Activated CD4-positive, alpha-beta T cell treated with anti-CD3 and anti-CD28 coated beads, Interleukin-2, Interleukin-4, amounts not matched to agents 100 ng/mL and 50 ng/mL, durations not matched to agents 16 hours and 8 hours (primary cell): ENCODE results near the gene CCNH.

Experiments
- DNase-seq: peaks from one replicate; pipeline ENCODE4 v3.0.0-alpha.2; 2020; ENCODE audit warnings: low spot score

Gene CCNH

DNA sequence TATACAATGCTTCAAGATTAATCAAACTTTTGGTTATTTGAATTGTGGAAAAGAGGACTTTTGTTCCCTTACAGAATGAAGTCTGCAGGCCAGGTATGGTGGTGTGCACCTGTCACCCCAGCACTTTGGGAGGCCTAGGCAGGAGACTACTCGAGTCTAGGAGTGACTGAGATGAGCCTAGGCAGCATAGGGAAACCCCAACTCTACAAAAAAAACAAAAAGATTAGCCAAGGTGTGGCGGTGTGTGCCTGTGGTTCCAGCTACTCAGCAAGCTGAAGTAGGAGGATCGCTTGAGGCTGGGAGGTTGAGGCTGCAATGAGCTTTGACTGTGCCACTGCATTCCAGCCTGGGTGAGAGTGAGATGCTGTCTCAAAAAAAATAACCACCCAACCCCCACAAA lies 9.3 kb downstream of the CCNH start:
- DNase-seq = no peak

DNA sequence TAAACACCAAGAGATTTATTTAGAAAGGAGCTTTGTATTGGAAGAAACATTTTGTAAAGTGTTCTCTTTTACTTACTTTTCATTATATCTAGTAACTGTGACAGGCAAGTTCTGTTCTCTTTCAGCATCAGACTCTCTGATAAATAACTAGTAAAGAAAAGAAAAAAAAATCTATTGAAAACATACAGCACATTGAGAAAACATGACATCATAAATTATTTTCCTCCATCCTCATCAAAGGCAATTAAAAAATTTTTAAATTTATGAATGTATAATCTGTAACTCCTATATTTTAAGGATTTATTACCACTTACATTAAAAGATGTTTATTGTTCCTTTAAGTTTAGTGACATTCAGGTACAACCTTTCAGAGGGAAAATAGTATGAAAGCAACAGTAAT lies 11.1 kb downstream of the CCNH start:
- DNase-seq = no peak

DNA sequence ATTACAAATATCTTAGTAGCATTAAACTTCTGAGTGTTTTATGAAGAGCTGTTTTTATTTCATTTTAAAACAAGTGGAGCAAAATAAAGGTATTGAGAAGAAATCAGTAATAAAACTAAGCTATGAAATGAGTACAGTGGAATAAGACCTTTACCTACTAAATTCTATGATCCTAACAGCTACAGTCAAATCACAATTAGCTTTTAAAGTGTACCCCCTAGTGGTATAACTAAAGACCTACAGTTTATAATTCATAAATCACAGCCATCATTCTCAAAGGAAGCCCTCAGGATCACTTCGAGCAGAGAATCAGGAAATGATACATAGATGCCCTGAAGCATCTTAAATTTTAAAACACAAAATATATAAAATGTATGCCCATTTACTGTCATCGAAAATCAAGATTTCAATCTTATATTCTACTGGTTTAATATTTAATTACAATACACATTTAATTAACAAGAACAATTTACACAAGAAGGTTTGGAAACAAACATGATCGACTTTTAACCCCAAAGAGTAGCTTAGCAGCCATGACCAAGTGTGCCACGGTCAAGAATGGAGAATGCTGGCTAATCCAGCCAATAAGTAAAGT lies 12.3 kb downstream of the CCNH start:
- peak; percentile 47 for DNase-seq

DNA sequence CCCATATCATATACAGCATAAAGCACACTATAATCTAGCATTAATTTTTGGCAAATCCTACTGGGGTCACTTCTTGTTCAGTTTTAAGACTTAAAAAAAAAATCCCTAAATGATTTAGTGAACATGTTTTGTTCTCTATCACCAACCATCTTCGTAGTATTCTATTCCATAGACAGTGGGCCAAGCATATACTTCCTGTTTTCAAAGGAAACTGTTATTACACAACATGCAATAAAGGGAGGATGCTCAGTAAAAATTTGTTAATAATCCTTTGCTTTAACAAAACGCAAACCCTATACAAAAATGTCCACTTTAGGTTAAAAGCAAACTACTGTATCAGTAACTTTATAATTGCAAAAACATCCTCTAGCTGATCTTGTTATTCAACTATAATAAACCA lies 13.0 kb downstream of the CCNH start:
- no peak for DNase-seq

DNA sequence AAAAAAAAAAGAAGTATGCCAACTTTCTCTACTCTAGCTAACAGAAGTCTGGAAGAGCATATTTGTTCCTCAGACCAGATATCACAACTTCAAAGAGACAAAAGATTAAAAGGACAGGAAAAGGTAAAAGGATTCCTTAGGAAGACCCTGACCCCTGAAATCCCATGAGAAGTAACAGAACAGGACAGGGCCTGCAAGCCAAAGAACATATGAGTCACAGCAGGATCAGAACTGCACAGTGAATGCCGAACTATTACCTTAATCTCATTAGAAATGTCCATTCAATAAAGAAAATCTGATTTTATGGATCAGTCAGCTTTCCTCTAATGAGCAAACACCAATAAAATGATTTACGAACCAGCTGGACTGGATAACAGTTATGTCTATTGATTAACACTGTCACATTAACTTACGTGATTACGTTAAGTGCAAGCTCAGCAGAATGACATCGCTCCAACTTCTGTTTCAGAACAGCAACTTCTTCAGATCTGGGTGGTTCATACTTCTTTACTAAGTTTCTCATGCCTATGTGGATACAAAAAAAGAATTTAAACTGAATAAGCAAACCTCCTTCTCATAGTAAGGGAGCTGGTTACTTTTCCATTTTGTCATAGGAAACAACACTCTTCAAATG lies 13.6 kb downstream of the CCNH start:
- DNase-seq = no peak

DNA sequence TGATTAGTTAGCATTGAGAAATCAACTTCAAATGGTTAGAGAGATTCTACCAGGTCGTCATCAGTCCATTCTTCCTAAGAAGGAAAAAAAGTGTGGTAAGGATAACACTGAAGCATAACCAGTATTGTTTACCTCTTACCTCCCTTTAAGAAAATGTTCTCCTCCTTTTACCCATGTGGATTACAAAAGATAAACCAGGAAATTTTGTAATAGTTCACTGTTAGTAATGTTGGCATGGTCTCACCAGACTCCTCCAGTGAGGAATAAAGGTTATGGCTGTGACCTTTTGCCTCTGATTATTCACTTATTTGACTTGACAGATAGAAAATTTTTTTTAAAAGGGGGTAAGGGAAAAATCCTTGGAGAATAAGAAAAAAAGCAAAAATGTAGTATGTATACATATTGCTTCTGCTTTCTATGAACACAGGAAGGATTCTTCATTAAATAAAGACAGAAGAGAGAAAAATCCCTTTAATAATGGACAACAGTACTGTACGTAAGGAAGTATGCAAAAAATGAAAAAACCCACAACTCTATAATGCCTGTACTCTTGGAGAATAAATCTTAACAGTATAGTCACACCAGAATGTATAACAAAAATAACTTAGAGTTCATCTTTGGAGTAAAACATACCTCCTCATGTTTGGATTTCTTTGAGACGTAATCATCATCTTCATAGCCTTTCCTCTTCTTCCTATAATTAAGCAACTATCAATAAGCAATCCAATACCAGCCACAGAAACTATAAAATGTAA lies 18.1 kb downstream of the CCNH start:
- DNase-seq = no peak

DNA sequence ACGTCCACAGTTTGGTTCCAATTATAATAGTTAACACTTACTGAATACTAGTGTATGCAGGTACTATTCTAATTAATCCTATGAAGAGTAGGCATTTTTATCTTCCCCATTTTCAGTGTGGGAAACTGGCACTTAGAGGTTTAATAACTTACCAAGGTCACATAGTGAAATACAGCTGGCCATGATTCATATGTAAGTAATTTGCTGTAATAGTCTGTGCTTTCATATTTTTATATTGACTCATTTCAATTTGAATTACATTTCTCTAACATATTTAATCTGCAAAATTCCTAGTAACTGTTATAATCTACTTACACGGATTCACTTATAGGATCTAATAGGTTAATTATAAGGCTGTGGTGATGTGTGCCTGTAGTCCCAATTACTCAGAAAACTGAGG lies 19.4 kb downstream of the CCNH start:
- no peak for DNase-seq

DNA sequence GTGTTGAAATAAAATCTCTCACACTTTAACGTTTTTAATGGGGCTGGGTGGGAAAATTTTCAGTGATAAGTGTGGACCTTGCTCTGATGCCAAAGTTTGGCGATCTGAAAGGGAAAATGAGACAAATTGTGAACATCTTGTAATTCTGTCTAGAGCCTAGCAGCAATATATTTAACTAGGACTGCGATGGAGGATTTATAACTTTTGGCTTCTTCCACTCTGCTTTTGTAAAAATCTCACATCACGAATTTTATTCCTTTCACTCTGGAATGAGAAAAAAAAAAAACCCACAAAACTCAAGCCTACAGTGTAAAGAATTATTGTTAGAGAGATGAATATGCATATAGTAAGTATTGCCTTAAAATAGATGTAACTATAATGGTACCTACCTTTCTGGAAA lies 19.9 kb downstream of the CCNH start:
- DNase-seq = no peak

DNA sequence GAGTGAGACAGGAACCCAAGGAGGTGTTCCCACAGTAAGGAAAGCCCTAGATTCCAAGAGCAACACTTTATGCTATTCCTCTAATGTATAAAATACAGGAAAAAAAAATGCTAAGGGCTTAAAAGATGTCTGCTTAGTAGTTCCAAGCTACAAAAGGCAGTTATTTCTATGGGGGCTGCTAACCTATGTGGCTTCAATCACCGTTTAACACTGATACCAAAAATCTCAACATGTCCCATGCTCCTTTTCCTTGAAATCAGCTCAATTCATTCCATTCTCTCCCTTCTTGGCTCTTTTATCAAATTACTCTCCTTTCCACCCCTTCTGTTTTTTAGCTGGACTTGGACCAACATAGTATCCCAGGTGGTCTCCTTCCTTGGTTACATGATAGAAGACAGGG lies 20.6 kb downstream of the CCNH start:
- no peak for DNase-seq

DNA sequence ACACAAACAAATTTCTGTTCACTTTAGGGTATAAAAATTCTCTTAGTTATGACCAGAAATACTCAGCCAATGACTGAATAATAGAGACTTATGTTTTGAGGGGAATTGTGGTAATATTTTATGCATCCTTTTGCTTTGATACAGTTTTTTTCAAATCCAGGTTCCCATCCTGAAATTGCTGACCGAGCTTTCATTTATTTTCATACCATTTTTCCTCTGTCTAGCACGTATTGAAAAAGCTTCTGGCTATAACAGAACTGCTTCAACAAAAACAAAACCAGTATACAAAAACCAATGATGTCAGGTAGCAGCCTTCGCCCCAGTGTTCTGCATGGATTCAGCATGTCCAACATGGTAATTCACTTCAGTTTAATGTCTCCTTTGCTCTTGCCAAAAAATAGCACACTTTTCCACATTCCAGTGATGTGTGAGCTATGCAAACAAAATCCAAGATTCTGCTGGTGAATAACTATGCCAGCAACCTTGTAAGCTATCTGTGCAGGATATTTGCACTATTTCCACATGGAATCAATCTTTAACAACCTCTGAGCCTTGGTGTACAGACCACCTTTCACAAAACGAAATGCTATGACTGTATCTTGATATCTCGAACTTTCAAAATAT lies 22.0 kb downstream of the CCNH start:
- no peak for DNase-seq

DNA sequence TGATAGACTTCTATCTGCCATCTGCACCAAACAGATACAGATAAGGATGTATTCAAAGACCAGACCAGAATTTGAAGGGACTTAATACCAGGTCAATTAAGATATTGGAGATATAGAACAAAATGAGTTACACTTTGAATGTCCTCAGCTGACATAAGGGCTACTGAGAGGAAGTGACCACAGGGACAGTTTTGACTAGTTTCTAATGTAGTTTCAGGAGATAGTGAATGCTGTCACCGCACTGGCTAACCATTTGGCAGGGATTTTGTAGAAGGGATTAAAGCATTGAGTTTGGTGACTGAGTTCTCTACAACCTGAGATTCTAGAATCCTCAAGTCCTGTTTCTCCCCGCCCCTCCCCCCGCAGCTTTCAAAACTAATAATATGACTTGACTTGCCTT lies 22.7 kb downstream of the CCNH start:
- DNase-seq = no peak

DNA sequence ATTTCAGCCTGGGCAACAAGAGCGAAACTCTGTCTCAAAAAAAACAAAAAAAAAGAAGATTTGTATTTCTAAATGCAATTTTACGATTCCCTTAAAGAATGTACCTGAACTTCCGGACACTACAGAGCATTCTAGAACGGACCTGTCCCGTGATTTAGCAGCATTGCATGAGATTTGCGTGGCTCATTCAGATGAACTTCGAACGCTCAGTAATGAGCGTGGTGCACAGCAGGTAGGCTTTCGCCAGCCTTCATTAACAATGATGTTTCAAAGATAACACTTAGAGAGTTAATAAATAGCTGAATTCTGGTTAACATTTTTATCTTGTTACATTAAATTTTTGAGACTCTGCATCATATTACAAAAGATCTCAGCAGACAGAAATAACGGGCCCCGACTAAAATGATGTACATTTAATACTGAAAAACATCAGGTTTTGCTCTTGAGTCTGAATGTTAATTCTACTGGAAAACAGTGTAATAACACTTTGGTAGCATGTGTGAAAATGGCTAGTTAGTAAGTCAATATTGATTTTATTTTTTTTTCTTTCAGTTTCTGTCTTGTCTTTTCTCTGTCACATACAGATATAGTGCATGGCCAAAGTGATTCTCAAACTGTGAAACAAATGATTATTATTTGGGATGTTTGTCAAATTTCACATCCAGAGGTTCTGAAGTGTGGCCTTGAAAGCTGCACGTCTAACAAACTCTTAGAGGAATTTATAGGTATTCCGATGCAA lies 23.3 kb downstream of the CCNH start:
- no peak for DNase-seq

DNA sequence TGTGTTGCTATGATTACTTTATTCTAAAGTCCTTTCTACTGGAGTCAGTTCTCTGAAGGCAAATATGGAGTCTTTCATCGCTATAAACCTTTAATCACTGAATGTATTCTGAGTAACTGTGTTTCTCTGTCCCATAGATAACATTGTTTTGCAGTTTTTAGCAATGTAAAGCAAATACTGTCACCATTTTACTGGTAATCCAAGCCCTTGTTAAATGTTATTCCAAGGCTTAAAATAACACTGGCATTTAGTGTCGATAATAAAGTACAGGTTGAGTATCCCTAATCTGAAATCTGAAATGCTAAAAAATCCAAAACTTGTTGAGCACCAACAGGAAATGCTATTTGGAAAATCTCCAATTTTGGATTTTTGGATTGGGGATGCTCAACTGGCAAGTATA lies 24.6 kb downstream of the CCNH start:
- no peak for DNase-seq

DNA sequence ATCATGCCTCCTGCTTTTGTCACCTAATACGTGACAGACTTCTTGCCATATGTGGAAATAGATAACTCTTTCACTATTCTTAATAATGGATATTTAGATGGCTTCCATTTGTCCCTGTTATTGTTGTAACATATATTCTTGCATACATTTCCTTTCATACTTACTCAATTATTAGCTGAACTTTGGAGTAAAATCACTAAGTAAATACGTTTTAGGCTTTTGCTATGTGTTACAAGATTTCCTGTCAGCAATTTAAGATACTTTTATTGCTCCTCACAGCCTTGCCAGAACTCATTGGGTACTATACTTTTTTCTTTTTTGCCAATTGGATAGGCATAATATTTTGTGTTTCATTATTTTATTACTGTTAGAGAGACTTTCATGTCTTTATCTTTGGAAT lies 26.9 kb downstream of the CCNH start:
- DNase-seq = no peak

DNA sequence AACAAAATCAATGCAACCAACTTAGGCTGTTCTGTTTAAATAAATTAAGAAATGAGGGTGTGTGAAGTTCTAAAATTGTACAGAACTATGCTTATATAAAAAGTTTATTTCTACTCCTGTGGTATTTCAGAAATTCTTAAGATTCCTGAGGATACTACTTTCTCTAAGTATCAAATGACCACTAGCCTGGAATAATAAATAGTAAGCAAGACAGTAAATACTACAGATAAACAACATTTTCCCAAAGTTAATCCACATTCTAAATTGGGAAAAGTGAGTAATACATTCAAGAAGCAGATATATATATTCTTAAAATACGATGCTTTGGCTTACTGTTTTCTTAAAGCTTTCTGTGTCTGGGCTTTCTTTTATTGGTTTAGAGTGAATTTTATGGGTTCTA lies 29.5 kb downstream of the CCNH start:
- DNase-seq = no peak

DNA sequence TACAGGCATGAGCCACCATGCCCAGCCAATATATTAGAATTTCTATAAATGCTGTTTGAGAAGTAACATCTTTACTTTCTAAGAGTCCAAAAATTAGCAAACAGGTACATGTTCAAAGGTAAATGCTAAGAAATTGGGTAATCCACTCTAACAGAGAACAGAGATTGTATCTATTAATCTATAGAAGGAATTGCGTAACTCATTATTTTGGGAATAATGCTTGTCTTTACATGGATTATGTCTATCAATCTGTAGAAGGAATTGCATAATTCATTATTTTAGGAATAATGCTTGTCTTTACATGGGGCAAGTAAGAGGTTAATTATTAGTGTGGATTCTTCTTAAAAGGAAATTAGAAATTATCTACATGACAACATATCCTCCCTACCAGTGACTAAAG lies 30.5 kb downstream of the CCNH start:
- DNase-seq = no peak

DNA sequence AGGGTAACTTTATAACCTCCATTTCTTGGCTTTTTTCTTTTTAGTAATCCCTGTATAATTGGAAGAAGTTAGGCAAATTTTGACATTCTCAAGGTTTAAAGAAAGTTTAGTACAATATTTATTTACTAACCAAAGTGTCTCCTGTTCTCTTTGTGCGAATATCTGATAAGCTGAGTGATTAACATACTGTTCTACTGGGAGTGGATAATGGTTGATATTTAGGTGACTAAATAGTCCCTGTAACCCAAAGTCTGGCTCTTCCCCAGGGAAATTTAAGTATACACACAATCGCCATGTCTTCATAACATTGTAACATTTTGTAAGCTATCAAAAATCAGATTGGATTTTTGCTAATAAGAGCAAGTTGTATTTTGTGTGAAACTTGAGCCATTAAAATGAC lies 40.0 kb downstream of the CCNH start:
- DNase-seq = no peak

DNA sequence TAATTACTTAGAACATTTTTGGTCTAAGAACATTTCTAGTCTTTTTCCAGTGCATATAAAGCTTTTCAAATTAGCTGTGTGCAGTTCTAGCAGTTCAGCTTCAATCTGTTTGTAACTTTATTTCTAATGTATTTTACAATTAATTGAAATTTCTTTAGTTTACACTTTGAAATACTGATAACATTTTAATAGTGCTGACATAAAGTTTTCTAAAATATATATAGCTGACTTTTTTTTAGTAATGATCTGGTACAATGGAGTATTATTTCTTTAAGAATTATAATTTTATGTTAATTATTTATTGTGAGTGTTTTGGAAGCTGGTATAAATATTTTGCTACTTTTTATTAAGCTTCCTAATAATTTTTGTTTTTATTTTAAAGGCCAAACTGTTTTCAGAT lies 43.3 kb downstream of the CCNH start:
- DNase-seq = no peak

DNA sequence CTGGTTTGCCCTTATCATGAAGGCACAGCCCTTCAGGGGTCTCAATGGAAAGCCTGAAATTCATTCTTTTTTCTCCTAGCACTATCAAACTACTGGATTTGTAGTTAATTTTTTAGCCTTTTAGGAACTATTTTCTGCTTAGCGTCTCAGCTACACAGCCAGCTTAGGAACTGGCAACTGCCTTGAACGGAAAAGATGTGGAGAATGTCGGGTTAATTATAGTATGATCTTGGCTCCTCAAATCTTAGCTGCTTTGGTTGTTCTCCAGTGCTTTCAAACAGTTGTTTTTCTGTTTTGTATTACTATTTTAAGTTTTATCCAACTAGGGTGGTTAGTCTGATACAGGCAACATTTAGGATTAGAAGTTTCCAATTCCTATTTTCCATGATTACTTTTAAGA lies 44.1 kb downstream of the CCNH start:
- DNase-seq = no peak

DNA sequence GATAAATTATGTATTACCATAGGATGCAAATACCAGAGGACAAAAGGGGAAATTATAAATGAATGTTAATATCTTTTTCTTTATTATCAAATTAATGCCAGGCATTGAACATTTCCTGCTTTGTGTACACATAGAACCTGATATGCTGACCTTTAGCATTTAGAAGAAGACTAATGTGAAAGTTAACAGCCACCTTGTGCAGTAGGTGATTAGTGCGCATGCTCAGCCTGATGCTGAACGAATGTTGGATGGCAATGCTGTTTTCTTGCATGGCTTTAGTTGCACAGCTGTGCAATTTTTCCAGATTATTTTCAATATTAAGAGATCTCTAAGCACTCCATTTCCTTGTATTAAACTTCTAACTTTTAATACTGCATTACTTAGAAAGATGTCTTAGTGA lies 45.5 kb downstream of the CCNH start:
- DNase-seq = no peak

DNA sequence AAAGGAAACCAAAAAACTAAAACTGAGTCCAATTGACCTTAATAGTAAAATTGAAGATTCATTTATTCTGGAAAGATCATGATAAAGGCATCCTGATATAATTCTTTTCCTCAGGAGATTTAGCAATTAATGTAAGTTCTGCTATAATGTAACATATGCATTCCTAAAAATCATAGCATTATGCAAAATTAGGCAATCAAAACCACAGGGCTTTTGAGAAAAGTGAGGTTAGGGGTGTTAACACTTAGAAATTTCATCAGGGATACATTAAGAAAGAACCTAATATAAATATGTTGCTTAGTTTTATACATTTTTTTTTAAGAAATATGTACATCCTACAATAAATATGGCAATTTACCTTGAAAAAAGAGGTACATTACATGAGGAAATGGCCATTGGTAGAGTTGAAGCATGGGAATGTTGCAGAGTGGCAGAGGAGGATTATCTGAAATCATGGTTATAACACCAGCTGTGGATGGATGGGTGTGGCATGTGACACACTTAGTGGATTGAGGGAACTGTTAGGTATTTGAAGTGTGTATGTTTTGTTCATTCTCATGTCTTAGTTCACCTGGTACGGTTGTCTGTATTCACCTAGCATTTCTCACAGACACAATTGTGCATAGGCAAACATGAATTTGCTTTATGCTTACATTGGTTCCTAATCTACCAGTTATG lies 51.1 kb downstream of the CCNH start:
- DNase-seq = no peak

DNA sequence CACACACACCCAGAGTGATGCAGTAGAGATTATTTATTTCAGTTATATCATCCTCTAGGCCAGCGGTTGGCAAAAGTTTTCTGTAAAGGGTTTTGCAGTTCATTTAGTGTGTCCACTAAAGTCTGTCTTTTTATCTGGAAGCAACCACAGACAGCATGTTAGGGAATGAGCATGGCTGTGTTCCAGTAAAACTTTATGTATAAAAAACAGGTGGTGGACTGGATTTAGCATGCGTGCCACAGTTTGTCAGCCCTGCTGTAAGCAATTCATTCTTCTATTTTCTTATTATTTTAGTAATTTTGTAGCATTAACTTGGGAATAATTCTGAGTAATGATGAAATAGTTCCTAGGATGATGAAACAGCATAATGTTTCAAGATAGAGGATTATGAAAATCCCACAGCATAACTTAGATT lies 51.7 kb downstream of the CCNH start:
- DNase-seq = no peak
